ENCODE results near the gene GAP43.

Gene GAP43

GRCh38 chr3:115651599-115651998 is 28.3 kb downstream of the GAP43 start:
- H3K4me3 ChIP-seq (ENCODE audit: low read depth, low read length) = no peak overlapping the region
- TF ChIP-seq CTCF (IDR thresholded peaks at IDR 0.05; ENCODE audit: borderline replicate concordance, insufficient read depth, low read depth, low read length) = no peak

- no peak overlapping the region for H3K4me3 ChIP-seq (ENCODE audit: low read depth, low read length)
- TF ChIP-seq CTCF (IDR thresholded peaks at IDR 0.05; ENCODE audit: borderline replicate concordance, insufficient read depth, low read depth, low read length) = no peak
Measured at GRCh38 chr3:115652738-115653137, 29.4 kb downstream of the GAP43 start.

GRCh38 chr3:115655761-115656282 is 32.5 kb downstream of the GAP43 start:
- H3K4me3 ChIP-seq (ENCODE audit: low read depth, low read length) = no peak overlapping the region
- TF ChIP-seq CTCF (IDR thresholded peaks at IDR 0.05; ENCODE audit: borderline replicate concordance, insufficient read depth, low read depth, low read length) = no peak

GRCh38 chr3:115657168-115657567 is 33.9 kb downstream of the GAP43 start:
- TF ChIP-seq CTCF (IDR thresholded peaks at IDR 0.05; ENCODE audit: borderline replicate concordance, insufficient read depth, low read depth, low read length) = no peak
- H3K4me3 ChIP-seq (ENCODE audit: low read depth, low read length) = no peak overlapping the region

GRCh38 chr3:115658032-115658336 is 34.7 kb downstream of the GAP43 start:
- no peak for TF ChIP-seq CTCF (IDR thresholded peaks at IDR 0.05; ENCODE audit: borderline replicate concordance, insufficient read depth, low read depth, low read length)

GRCh38 chr3:115658337-115659181 is 35.2 kb downstream of the GAP43 start:
- TF ChIP-seq CTCF (IDR thresholded peaks at IDR 0.05; ENCODE audit: borderline replicate concordance, insufficient read depth, low read depth, low read length) = no peak
- H3K4me3 ChIP-seq (ENCODE audit: low read depth, low read length) = peak overlapping the region; percentile 53

More at GRCh38 chr3:115658032-115658336, 34.7 kb downstream of the GAP43 start:
- peak overlapping the region; percentile 53 for H3K4me3 ChIP-seq (ENCODE audit: low read depth, low read length)

Measured in GM12875 (cell line).